COLO829 (cell line): Measurements from ENCODE around the gene CCDC171.
A peak's percentile ranks its signal among the peaks of the same experiment; 100 is the strongest.
"Not testable (repeated sequence)": the region's sequence is repeated elsewhere in the genome, so short reads cannot be mapped to it uniquely, and the experiment has no call there.

Experiments
- DNase-seq: peaks from one replicate; pipeline ENCODE4 v3.0.0; 2012; ENCODE audit warnings: low spot score

CCDC171 gene

DNA sequence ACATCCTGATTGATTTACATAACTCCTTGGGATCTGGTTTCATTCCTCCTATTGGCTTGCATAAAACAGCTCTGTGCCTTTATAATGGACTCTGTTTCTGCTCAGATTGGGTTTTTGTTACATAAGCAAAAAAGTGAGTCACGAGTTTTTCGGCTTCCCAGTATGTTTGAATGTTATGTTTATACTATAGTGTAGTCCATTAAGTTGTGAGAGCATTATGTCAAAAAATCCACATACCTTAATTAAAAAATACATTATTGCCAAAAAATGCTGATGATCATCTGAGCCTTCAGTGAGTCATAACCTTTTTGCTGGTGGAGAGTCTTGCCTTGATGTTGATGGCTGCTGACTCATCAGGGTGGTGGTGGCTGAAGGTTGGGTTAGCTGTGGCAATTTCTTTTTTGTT lies 144.6 kb downstream of the CCDC171 start:
- DNase-seq = peak; percentile 25

DNA sequence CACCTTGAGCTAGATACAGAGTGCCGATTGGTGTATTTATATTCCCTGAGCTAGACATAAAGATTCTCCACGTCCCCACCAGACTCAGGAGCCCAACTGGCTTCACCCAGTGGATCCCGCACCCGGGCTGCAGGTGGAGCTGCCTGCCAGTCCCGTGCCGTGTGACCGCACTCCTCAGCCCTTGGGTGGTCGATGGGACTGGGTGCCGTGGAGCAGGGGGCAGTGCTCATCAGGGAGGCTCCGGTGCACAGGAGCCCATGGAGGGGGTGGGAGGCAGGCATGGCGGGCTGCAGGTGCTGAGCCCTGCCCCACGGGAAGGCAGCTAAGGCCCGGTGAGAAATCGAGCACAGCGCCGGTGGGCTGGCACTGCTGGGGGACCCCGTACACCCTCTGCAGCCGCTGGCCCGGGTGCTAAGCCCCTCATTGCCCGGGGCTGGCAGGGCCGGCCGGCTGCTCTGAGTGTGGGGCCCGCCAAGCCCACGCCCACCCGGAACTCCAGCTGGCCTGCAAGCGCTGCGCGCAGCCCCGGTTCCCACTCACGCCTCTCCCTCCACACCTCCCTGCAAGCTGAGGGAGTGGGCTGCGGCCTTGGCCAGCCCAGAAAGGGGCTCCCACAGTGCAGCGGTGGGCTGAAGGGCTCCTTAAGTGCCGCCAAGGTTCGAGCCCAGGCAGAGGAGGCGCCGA lies 147.2 kb downstream of the CCDC171 start:
- DNase-seq = not testable (repeated sequence)

- DNase-seq = no peak
These were observed 154.2 kb downstream of the CCDC171 start for GRCh38 chr9:15707000-15707399.

GRCh38 chr9:15711531-15711930 lies 158.7 kb downstream of the CCDC171 start:
- no peak for DNase-seq

DNA sequence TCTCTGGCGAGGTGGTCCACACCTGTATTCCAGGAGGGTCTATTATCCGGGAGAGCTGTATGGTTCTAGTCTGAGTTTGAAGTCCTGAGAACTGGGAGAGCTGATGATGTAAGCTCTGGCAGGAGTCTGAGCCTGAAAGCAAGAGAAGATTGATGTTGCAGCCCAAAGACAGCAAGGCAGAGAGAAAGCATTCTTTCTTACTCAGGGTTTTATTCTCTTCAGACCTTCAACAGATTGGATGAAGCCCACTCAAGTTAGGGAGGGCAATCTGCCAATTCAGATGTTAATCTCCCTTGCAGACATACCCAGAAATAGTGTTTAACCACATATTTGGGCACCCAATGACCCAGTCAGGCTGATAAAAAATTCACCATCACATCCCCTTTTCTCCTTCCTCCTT lies 159.1 kb downstream of the CCDC171 start:
- DNase-seq = no peak

GRCh38 chr9:15714746-15715145 lies 161.9 kb downstream of the CCDC171 start:
- no peak for DNase-seq

DNA sequence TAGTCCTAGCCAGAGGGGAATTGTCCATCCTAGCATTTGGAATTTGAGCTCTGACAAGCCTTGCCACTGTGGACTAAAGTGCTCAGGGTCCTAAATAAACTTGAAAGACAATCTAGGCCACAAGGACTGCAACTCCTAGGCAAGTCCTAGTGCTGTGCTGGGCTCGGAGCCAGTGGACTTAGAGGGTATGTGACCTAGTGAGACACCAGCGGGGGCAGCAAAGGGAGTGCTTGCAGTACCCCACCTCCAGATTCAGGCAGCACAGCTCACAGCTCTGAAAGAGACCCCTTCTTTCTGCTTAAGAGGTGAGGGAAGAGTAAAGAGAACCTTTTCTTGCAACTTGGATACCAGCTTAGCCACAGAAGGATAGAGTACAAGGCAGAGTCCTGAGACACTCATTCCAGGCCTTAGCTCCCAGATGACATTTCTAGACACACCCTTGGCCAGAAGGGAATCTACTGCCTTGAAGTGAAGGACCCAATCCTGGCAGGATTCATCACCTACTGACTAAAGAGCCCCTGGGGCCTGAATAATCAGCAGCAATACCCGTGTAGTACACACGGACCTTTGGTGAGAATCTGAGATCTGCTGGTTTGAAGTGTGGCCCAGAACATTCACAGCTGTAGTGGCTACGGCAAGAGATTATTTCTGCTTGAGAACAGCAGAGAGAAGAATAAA lies 164.6 kb downstream of the CCDC171 start:
- DNase-seq = no peak

- no peak for DNase-seq
These were observed 165.6 kb downstream of the CCDC171 start for GRCh38 chr9:15718423-15718822.

DNA sequence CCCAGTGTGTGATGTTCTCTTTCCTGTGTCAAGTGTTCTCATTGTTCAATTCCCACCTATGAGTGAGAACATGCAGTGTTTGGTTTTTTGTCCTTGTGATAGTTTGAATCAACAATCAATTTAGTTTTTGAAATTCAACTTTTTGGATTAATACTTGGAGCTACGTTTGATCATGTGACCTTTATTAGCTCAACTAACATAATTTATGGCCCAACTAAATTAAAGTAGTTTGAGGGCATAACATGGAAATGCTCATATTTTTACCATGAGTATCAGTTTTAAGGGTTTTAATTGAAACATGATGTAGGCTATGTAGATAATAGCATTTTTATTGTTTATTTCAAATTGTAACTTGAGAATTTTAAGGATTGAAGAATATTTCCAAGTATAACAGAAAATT lies 168.0 kb downstream of the CCDC171 start:
- DNase-seq = no peak

DNA sequence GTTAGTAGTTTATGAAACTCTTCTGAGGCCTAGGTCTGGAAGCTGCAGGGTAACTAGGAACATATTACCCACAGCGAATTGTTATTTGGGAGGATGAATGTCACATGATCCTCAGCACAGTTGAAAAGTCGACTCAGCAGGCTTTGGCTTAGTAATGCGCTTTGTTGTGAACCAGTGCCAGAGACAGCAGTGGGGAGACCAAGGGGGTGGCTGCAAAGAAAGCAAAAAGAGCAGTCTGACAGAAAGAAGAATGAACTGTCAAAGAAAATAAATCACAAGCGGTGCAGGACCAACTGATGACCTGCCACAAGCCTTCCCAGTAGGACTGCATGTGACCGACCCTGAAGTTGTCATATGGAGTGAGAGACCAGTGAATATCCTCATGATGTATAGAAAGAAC lies 170.0 kb downstream of the CCDC171 start:
- DNase-seq = peak; percentile 28

- no peak for DNase-seq
These were observed 171.2 kb downstream of the CCDC171 start for GRCh38 chr9:15724016-15724415.

DNA sequence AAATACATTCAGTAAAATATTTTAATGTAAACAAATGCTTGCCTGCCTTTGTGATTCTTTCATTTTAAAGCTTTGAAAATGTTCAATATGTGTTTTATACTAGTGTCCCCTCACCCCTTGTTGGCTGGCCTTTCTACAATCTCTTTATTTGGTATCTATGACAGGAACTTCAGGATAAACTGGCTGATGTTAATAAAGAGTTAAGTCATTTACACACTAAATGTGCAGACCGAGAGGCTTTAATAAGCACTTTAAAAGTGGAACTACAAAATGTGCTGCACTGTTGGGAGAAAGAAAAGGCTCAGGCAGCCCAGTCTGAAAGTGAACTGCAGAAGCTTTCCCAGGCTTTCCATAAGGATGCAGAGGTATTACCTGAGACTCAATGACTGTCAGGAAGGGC lies 171.8 kb downstream of the CCDC171 start:
- no peak for DNase-seq

DNA sequence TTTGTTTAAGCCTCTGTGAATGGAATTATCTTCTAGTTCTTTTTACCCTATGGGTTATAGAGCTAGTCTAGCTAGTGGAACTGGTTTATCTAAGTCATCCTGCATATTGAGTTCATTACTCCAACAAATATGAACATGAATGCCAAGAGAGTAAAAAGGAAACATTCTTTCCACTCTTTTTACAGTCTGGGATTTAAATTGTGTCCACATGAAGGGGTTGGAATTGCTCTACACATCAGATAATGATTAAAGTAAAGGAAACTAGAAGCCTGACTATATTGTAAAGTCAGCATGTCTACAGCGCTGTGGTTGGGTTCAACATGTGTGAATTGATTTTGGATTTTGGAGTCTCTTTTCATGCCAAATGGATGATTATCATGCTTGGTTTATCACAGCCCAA lies 173.1 kb downstream of the CCDC171 start:
- DNase-seq = no peak

- DNase-seq = no peak
These were observed 176.7 kb downstream of the CCDC171 start for GRCh38 chr9:15729507-15729906.

GRCh38 chr9:15735083-15735857 lies 182.4 kb downstream of the CCDC171 start:
- DNase-seq = peak; percentile 16

DNA sequence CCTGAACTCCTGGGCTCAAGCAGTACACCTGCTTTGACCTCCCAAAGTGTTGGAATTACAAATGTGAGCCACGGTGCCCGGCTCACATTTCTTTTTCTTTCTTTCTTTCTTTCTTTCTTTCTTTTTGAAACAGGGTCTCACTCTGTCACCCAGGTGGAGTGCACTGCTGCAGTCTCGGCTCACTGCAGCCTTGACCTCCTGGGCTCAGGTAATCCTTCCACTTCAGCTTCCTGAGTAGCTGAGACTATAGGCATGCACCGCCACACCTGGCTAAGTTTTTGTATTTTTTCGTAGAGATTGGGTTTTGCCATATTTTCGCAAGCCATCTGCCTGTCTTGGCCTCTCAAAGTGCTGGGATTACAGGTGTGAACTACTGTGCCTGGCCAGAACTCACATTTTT lies 183.7 kb downstream of the CCDC171 start:
- no peak for DNase-seq

- DNase-seq = no peak
These were observed 185.2 kb downstream of the CCDC171 start for GRCh38 chr9:15738011-15738410.

DNA sequence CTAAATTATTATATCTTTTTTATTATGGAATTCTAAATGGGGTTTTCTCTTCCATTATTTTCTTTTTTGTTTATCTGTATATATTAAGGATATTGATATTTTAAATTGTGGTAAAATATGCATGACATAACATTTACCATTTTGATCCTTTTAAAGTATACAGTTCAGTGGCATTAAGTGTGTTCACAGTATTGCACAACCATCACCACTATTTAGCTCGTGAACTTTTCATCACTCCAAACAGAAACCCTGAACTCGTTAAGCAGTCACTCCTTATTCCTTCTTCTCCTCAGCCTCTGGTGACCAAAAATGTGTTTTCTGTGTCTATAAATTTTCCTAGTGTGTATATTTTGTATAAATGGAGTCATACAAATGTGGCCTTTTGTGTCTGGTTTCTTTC lies 188.2 kb downstream of the CCDC171 start:
- DNase-seq = no peak

DNA sequence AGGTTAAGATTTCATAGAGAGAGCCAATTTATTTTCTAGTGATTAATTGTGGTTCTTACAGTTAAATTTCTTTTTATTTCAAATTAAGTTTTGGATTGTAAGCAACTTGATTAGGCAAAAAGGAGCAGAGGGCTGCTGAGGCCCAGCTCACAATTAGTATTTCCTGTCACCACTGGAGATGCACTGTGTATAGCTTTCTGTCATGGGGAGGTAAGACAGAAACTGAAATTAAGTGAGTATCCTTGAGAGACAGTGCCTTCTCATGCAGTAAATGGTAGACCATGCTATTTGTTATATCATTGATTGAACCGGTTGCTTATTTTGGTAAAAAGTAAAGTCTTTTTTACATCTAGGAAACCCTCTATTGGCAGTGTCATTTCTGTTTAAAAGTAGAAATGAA lies 190.7 kb downstream of the CCDC171 start:
- no peak for DNase-seq

DNA sequence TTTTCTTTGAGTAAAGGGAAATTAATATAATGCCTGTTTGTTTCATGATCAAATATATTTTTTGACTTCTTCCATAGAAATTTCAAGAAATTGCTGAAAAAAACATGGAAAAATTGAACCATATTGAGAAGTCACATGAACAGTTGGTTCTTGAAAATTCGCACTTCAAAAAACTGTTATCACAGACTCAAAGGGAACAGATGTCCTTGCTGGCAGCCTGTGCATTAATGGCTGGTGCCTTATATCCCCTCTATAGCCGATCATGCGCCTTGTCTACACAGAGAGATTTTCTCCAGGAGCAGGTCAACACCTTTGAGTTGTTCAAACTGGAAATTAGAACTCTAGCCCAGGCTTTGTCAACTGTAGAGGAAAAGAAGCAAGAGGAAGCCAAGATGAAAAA lies 191.4 kb downstream of the CCDC171 start:
- DNase-seq = no peak

DNA sequence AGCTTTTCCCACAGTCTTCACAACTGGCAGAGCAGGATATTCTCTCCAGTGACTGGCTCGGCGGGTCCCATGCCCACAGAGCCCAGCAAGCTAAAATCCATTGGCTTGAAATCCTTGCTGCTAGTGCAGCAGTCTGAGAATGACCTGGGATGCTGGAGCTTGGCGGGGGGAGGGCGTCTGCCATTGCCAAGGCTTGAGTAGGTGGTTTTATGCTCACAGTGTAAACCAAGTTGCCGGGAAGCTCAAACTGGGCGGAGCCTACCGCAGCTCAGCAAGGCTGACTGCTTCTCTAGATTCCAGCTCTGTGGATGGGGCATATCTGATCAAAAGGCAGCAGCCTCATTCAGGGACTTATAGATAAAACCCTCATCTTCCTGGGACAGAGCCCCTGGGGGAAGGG lies 194.1 kb downstream of the CCDC171 start:
- no peak for DNase-seq

GRCh38 chr9:15755660-15756059 lies 202.8 kb downstream of the CCDC171 start:
- no peak for DNase-seq

- no peak for DNase-seq
These were observed 208.7 kb downstream of the CCDC171 start for GRCh38 chr9:15761551-15761950.
